Keratinocyte (primary cell): ENCODE data around the gene SMYD3. TPM values are rescaled to one million over a fixed set of nuclear protein-coding genes. Genes with fewer than 3 reads are reported as not detected.

Source experiments
- DNase-seq: peaks from one replicate; pipeline ENCODE4 v3.0.0-alpha.2; 2011; ENCODE audit warnings: low read depth, missing footprints, low spot score
- FAIRE-seq: peaks from 2 replicates; lab custom pipeline; 2011; peaks lifted over from hg19 to GRCh38; lab: Jason Lieb, UNC
- H2AFZ ChIP-seq: 2 replicates; pipeline ENCODE4 v1.6.0; 2012; ENCODE audit warnings: low read length, control low read depth, inconsistent platforms; ENCODE audit not compliant: control insufficient read depth
- H3K27ac ChIP-seq: 2 replicates; pipeline ENCODE4 v1.5.1; 2011; ENCODE audit warnings: low read length; ENCODE audit not compliant: control insufficient read depth, insufficient read depth
- H3K27me3 ChIP-seq: 3 replicates; pipeline ENCODE4 v1.6.0; 2011; ENCODE audit warnings: low read length; ENCODE audit not compliant: control insufficient read depth, insufficient read depth; ENCODE audit errors: extremely low read depth
- H3K36me3 ChIP-seq, 2 experiments: 2 replicates in 1 of 2; 3 replicates in 1 of 2; pipeline ENCODE4 v1.5.1; 2011; ENCODE audit warnings: low read length in 2 of 2, mild to moderate bottlenecking in 1 of 2; ENCODE audit not compliant: control insufficient read depth in 2 of 2, insufficient read depth in 2 of 2; ENCODE audit errors: extremely low read depth in 1 of 2
- H3K4me1 ChIP-seq: 3 replicates; pipeline ENCODE4 v1.5.1; 2011; ENCODE audit warnings: low read length; ENCODE audit not compliant: control insufficient read depth, insufficient read depth; ENCODE audit errors: extremely low read depth
- H3K4me2 ChIP-seq: 3 replicates; pipeline ENCODE4 v1.6.0; 2011; ENCODE audit warnings: low read depth, low read length; ENCODE audit not compliant: control insufficient read depth, insufficient read depth; ENCODE audit errors: extremely low read depth
- H3K4me3 ChIP-seq, 3 experiments: fragments of 200-600 bp in 1 of 3; sonication (generic) in 1 of 3; 2 replicates in 2 of 3; 3 replicates in 1 of 3; pipeline ENCODE4 v1.5.1; 2011 to 2016; ENCODE audit warnings: low read length in 3 of 3, mild to moderate bottlenecking in 3 of 3, control low read depth in 2 of 3, inconsistent platforms in 1 of 3, low read depth in 1 of 3, mixed read lengths in 1 of 3, mixed run types in 1 of 3, moderate library complexity in 1 of 3; ENCODE audit not compliant: control insufficient read depth in 2 of 3, insufficient read depth in 2 of 3; ENCODE audit errors: extremely low read depth in 1 of 3
- H3K79me2 ChIP-seq: 2 replicates; pipeline ENCODE4 v1.6.0; 2012; ENCODE audit warnings: low read length; ENCODE audit not compliant: control insufficient read depth, insufficient read depth
- H3K9ac ChIP-seq: 3 replicates; pipeline ENCODE4 v1.6.0; 2011; ENCODE audit warnings: low read length; ENCODE audit not compliant: control insufficient read depth, insufficient read depth; ENCODE audit errors: extremely low read depth
- H3K9me1 ChIP-seq: 3 replicates; pipeline ENCODE4 v1.6.0; 2011; ENCODE audit warnings: low read length; ENCODE audit not compliant: control insufficient read depth, insufficient read depth; ENCODE audit errors: extremely low read depth
- H3K9me3 ChIP-seq: 2 replicates; pipeline ENCODE4 v1.5.1; 2012; ENCODE audit warnings: low read depth, low read length; ENCODE audit not compliant: control insufficient read depth
- H4K20me1 ChIP-seq: 3 replicates; pipeline ENCODE4 v1.6.0; 2011; ENCODE audit warnings: low read length; ENCODE audit not compliant: control insufficient read depth, insufficient read depth; ENCODE audit errors: extremely low read depth
- EZH2 ChIP-seq: IDR thresholded peaks from one replicate; pipeline ENCODE4 v1.6.1; 2012; ENCODE audit warnings: inconsistent platforms, mild to moderate bottlenecking, low read length, moderate library complexity
- dilution Hi-C: fragments of 300-500 bp; cut with MboI; formaldehyde crosslinking; loops from one replicate; pipeline ENCODE4 v1.7.0; 2020; ENCODE audit warnings: low sequenced_read_pairs; ENCODE audit not compliant: extremely low pct_ligation_motif_present
- polyA plus RNA-seq, 5 experiments: library from polyadenylated mRNA; depleted of rRNA in 3 of 5; stranded (reverse) in 3 of 5; stranded (forward) in 1 of 5; unstranded in 1 of 5; fragments of >200 nt; gene quantifications; 1 replicate in 1 of 5; 2 replicates in 3 of 5; 3 replicates in 1 of 5; pipeline versions ENCODE4 v1.2.1 to v1.2.3, GENCODE V29; 2011 to 2012; ENCODE audit warnings: missing spikeins in 2 of 5, low read depth in 1 of 5, low replicate concordance in 1 of 5
- TF ChIP-seq, protein P1 (sequence below), 3 experiments: IDR thresholded peaks in 1 of 3; conservative IDR thresholded peaks in 1 of 3; optimal IDR thresholded peaks in 1 of 3; 2 replicates in 2 of 3; 3 replicates in 1 of 3; pipeline versions ENCODE3 to v1.5.1; 2011; ENCODE audit warnings: low read length in 3 of 3, mild to moderate bottlenecking in 3 of 3, moderate library complexity in 2 of 3, control low read depth in 1 of 3, inconsistent platforms in 1 of 3; ENCODE audit not compliant: insufficient read depth in 2 of 3; ENCODE audit errors: extremely low read depth in 1 of 3

The SMYD3 gene
- polyA plus RNA-seq, 1 donor (not counting 4 experiments of a cell fraction or from before 2014, with no cell fraction given): 31.0 TPM

DNA sequence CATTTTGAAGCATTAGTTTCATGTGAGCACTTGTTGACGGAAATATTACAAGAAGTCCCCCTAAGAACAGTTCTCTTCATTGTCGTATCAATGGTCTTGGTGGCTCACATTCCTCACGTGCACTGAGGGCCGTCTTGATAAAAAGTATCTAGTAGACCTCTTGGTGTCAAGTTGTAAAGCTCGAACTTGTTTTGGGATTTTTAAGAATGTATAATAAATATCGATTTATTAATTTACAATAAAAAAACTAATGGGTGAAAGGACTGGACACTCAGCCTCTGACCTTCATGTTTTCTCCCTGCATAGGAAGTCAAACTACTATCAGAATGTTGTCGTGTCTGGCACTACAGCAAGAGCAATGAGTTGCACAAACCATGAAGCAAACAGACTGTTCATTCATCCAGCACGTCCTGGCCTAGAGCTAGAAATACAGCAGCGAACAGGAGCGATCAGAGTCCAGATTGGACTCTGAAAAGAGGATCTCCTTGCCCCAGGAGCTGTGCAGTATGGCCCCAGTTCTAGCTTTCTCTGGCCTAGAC lies 319.2 kb downstream of the SMYD3 start:
- H3K27ac ChIP-seq: no peak overlapping the region
- FAIRE-seq: no peak

DNA sequence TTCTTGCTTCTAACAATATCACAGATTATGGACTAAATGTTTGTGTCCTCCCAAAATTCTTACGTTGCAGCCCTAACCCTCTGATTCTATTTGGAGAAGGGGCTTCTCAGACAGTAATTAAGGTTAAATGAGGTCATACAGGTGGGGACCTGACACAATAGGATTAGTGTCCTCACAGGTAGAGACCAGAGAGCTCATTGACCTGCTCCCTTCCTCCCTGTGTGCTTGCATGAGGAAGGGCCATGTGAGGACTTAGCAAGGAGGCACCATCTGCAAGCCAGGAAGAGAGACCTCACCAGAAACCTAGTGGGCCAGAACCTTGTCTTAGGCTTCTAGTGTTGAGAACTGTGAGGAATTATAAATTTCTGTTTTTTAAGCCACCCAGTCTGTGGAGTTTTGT lies 322.6 kb downstream of the SMYD3 start:
- dilution Hi-C loops: no loop called here
- Histone ChIP-seq H2AFZ (no peak overlapping the region), H3K9me1 (no peaks in the 10 kb centered on the region), H3K27ac (no peak overlapping the region), H3K9me3 (no peaks in the 10 kb centered on the region), H3K4me2 (no peak overlapping the region), H3K4me1 (no peaks in the 10 kb centered on the region), H3K4me3 (no peak overlapping the region), H3K27me3 (no peaks in the 10 kb centered on the region), H3K9ac (no peak overlapping the region), H4K20me1 (no peaks in the 10 kb centered on the region), H3K79me2 (no peaks in the 10 kb centered on the region), H3K36me3 (no peaks in the 10 kb centered on the region)
- DNase-seq (no peak), FAIRE-seq (no peak)
- TF ChIP-seq, protein P1, sequence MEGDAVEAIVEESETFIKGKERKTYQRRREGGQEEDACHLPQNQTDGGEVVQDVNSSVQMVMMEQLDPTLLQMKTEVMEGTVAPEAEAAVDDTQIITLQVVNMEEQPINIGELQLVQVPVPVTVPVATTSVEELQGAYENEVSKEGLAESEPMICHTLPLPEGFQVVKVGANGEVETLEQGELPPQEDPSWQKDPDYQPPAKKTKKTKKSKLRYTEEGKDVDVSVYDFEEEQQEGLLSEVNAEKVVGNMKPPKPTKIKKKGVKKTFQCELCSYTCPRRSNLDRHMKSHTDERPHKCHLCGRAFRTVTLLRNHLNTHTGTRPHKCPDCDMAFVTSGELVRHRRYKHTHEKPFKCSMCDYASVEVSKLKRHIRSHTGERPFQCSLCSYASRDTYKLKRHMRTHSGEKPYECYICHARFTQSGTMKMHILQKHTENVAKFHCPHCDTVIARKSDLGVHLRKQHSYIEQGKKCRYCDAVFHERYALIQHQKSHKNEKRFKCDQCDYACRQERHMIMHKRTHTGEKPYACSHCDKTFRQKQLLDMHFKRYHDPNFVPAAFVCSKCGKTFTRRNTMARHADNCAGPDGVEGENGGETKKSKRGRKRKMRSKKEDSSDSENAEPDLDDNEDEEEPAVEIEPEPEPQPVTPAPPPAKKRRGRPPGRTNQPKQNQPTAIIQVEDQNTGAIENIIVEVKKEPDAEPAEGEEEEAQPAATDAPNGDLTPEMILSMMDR (optimal IDR thresholded peaks at IDR 0.05 in 1 of 3, IDR thresholded peaks at IDR 0.05 in 1 of 3, conservative IDR thresholded peaks at IDR 0.05 in 1 of 3; ENCODE audit: extremely low read depth in 1 of 3, insufficient read depth in 2 of 3, low read length in 3 of 3): no peak
- TF ChIP-seq EZH2: no peak

More for the DNA sequence above, 319.2 kb downstream of the SMYD3 start:
- Histone ChIP-seq H4K20me1 (no peaks in the 10 kb centered on the region), H3K9me1 (no peaks in the 10 kb centered on the region), H3K27me3 (no peaks in the 10 kb centered on the region), H3K9me3 (no peaks in the 10 kb centered on the region), H3K9ac (no peak overlapping the region), H3K4me1 (no peaks in the 10 kb centered on the region), H3K4me2 (no peak overlapping the region), H3K36me3 (no peaks in the 10 kb centered on the region), H2AFZ (no peak overlapping the region), H3K4me3 (no peak overlapping the region), H3K79me2 (no peaks in the 10 kb centered on the region)
- DNase-seq: no peak
- dilution Hi-C loops: no loop called here
- TF ChIP-seq, protein P1 (optimal IDR thresholded peaks at IDR 0.05 in 1 of 3, IDR thresholded peaks at IDR 0.05 in 1 of 3, conservative IDR thresholded peaks at IDR 0.05 in 1 of 3; ENCODE audit: extremely low read depth in 1 of 3, insufficient read depth in 2 of 3, low read length in 3 of 3): no peak
- no peak for TF ChIP-seq EZH2
